HG03575 (cell line): ENCODE results near the gene MAB21L1.

Source experiments
- ATAC-seq: cut with Tn5 transposase; IDR thresholded peaks from one replicate; pipeline ENCODE4 v1.9.1; 2021; ENCODE audit not compliant: unreplicated experiment, insufficient number of reproducible peaks, low FRiP score; ENCODE audit errors: extremely low read depth

MAB21L1 gene

DNA sequence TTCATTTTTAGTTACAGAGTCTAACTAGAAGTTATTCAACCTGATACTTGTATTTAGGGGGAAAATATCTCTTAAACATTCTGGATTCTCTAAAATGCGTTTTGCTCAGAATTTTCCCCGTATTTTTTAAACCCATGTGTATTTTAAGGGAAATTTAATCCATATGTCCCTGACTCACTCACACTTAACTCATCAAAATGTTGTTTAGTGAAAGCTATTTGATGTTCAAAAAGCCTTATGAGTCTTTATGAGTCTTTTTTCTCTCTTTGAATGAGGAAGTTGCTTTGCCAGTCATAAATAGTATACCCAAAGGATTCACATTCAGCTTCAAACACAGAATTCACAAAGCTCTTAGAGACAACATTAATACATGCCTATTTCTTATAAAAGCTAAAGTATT lies 16.4 kb downstream of the MAB21L1 start:
- ATAC-seq: no peak

DNA sequence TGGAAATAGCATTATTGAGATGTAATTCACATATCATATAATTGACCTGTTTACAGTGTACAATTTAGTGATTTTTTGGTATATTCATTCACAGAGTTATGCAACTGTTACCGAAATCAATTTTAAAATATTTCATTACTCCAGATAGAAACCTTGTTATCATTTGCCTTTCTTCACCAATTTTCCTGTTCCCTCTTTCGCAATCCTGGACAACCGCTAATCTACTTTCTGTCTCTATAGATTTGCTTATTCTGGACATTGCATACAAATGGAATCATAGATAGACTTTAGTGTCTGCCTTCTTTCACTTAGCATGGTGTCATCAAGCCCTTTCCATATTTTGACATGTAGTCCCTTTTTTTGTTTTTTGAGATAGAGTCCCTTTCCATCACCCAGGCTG lies 19.2 kb downstream of the MAB21L1 start:
- no peak for ATAC-seq

DNA sequence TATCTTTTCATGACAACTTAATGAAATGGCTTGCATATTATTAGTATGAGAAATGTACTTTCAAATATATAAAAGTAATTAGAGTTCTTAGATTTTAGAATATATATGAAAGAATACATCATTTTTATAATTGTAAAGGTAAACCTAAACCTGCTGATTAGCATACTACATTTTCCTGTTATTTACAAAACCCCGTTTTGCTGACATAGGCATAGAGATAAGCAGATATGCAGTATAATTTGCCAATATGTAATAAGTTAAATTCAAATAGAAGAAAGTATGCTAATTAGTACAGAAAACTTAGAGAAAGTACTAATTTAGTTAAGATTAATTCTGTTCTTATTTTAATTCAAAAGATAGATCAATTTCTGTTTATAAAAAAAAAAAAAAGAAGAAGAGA lies 21.5 kb downstream of the MAB21L1 start:
- ATAC-seq: no peak

DNA sequence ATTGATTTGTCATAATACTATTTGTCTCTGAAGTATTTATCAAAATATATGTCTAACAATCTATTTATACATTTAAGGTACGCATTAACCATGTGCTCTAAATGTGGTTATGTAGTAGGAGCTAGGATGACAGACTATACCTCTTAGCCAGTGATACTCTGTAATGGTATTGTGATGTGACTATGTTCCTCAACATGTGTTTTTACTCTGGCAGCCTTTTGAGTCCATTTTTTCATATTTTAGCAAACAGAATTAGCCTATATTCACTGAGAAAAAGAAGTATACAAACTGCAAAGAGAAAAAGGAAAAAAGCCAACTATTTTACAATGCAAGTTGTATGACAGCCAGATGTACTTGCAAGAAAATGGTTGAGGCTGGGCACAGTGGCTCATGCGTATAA lies 26.7 kb downstream of the MAB21L1 start:
- no peak for ATAC-seq

DNA sequence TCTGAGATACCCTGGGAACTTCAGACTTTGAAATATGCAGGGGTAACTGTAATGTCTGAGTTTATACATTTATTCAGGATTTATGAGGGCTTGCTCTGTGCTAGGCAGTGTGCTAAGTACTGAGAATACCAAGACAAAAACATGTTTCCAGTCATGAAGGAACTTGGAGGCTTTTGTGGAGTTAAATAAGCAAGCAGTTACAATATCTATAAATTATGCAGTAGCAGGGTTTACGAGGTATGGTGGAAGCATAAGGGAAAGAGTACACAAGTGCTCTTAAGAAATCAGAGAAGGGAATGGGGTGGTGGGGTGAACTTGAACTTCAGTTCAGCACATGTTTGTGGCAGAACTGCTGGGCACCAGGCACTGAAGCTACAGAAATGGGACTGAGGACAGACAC lies 28.0 kb downstream of the MAB21L1 start:
- no peak for ATAC-seq
